ENCODE results near the gene SLC25A43.
"Not testable (repeated sequence)": the region's sequence is repeated elsewhere in the genome, so short reads cannot be mapped to it uniquely, and the experiment has no call there.

SLC25A43 gene

GRCh38 chrX:119467842-119468550, 68.9 kb downstream of the SLC25A43 start, which contains the start of gene SLC25A5:
TSS of gene SLC25A5 (plus strand) at chrX:119468444. CDS start at chrX:119468516, 72 bp downstream.
- peak; percentile 53 to 60 for DNase-seq (ENCODE audit: low read depth in 2 of 2, low spot score in 1 of 2)

- peak; percentile 67 for DNase-seq (ENCODE audit: low read depth in 2 of 2, low spot score in 1 of 2)
Measured at GRCh38 chrX:119468551-119469312, 69.6 kb downstream of the SLC25A43 start.

- no peak for DNase-seq (ENCODE audit: low read depth in 2 of 2, low spot score in 1 of 2)
Measured at GRCh38 chrX:119469313-119469635, 70.1 kb downstream of the SLC25A43 start.

- no peak for DNase-seq (ENCODE audit: low read depth in 2 of 2, low spot score in 1 of 2)
Measured at GRCh38 chrX:119474615-119475388, 75.7 kb downstream of the SLC25A43 start.

- no peak for DNase-seq (ENCODE audit: low read depth in 2 of 2, low spot score in 1 of 2)
Measured at GRCh38 chrX:119475389-119476101, 76.4 kb downstream of the SLC25A43 start.

- DNase-seq (ENCODE audit: low read depth in 2 of 2, low spot score in 1 of 2) = no peak
Measured at GRCh38 chrX:119477812-119478232, 78.7 kb downstream of the SLC25A43 start.

GRCh38 chrX:119478504-119478903, 79.4 kb downstream of the SLC25A43 start:
- DNase-seq (ENCODE audit: low read depth in 2 of 2, low spot score in 1 of 2) = no peak

GRCh38 chrX:119479845-119480244, 80.7 kb downstream of the SLC25A43 start:
- DNase-seq (ENCODE audit: low read depth in 2 of 2, low spot score in 1 of 2) = no peak

GRCh38 chrX:119481323-119481801, 82.2 kb downstream of the SLC25A43 start:
- DNase-seq (ENCODE audit: low read depth in 2 of 2, low spot score in 1 of 2) = no peak

GRCh38 chrX:119482041-119482440, 82.9 kb downstream of the SLC25A43 start:
- DNase-seq (ENCODE audit: low read depth in 2 of 2, low spot score in 1 of 2) = no peak

GRCh38 chrX:119482481-119483480, 83.6 kb downstream of the SLC25A43 start:
- DNase-seq (ENCODE audit: low read depth in 2 of 2, low spot score in 1 of 2) = peak in 1 of 2 donors; percentile 24

GRCh38 chrX:119486745-119487144, 87.6 kb downstream of the SLC25A43 start:
- DNase-seq (ENCODE audit: low read depth in 2 of 2, low spot score in 1 of 2) = no peak

- DNase-seq (ENCODE audit: low read depth in 2 of 2, low spot score in 1 of 2) = not testable (repeated sequence)
Measured at GRCh38 chrX:119487766-119488165, 88.6 kb downstream of the SLC25A43 start.

GRCh38 chrX:119488749-119489148, 89.6 kb downstream of the SLC25A43 start:
- DNase-seq (ENCODE audit: low read depth in 2 of 2, low spot score in 1 of 2) = no peak

GRCh38 chrX:119489212-119490074, 90.3 kb downstream of the SLC25A43 start:
- no peak for DNase-seq (ENCODE audit: low read depth in 2 of 2, low spot score in 1 of 2)

GRCh38 chrX:119492463-119492862, 93.3 kb downstream of the SLC25A43 start:
- no peak for DNase-seq (ENCODE audit: low read depth in 2 of 2, low spot score in 1 of 2)

- not testable (repeated sequence) for DNase-seq (ENCODE audit: low read depth in 2 of 2, low spot score in 1 of 2)
Measured at GRCh38 chrX:119493851-119494495, 94.8 kb downstream of the SLC25A43 start.

Data from stimulated activated CD8-positive, alpha-beta memory T cell treated with anti-CD3 and anti-CD28 coated beads, Interleukin-4, amount 100 ng/mL, for 4 hours (primary cell).